Type B pancreatic cell (in vitro differentiated cells): ENCODE measurements around the gene TEX19. TPM values are rescaled to one million over a fixed set of nuclear protein-coding genes. Genes with fewer than 3 reads are reported as not detected.

Source experiments
- DNase-seq: peaks from one replicate; pipeline ENCODE4 v3.0.0; 2021; ENCODE audit warnings: mixed read lengths; ENCODE audit not compliant: unreplicated experiment; ENCODE audit errors: extremely low spot score
- H3K27ac Mint-ChIP-seq: 2 replicates; pipeline ENCODE4 v1.8.0; 2021; ENCODE audit warnings: mild to moderate bottlenecking, mixed read lengths
- H3K27me3 Mint-ChIP-seq: 2 replicates; pipeline ENCODE4 v1.8.0; 2021; ENCODE audit warnings: mixed read lengths
- H3K36me3 Mint-ChIP-seq: 2 replicates; pipeline ENCODE4 v1.8.0; 2021; ENCODE audit warnings: mixed read lengths
- H3K4me1 Mint-ChIP-seq: one replicate; pipeline ENCODE4 v1.8.0; 2021; ENCODE audit warnings: mixed read lengths; ENCODE audit not compliant: unreplicated experiment
- H3K4me3 Mint-ChIP-seq: 2 replicates; pipeline ENCODE4 v1.8.0; 2021; ENCODE audit warnings: mild to moderate bottlenecking, mixed read lengths
- H3K9me3 Mint-ChIP-seq: 2 replicates; pipeline ENCODE4 v1.8.0; 2021; ENCODE audit warnings: mixed read lengths
- CTCF ChIP-seq: fragments of 200-600 bp; sonication (generic); conservative IDR thresholded peaks from 2 replicates; pipeline ENCODE4 v1.5.0; 2021; ENCODE audit warnings: antibody characterized with exemption, mild to moderate bottlenecking
- total RNA-seq: library from RNA; stranded (reverse); gene quantifications from 2 replicates; pipeline ENCODE4 v1.2.1, GENCODE V29; 2021; ENCODE audit warnings: low replicate concordance

The TEX19 gene
- total RNA-seq, 1 donor from 2014 or later: 0.14 TPM

DNA sequence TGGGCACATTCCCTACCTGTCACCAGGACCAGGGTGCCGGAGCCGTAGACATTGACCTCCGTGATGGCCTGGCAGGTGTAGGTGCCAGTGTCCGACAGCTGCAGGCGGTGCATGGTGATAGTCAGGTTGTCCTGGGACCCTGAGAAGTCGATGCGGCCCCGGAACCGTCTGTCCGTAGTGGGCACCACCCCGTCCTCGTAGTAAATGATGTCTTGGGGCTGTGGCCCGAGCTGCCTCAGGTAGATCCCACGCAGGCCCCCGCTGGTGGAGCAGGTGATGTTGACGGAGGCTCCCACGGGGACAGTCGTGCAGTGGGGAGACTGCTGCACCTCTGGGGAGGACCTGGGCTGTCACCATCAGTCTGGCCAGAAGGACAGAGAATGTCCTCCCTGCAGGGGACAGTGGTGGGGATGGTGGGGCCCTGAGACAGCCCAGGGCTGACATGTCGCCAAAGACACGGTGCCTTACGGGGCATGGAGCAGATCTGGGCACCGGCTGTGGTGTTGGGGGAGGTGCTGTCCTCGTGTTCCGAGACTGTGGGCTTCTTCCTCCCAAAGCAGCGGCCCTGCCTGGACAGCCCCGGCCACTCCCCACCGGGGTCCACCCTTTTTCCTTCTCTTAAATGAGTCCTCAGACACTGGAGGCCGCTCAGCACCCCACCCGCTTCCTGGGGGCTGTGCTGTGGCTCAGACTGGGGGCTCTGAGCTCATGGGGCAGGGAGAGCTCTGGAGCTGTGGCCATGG lies 42.2 kb upstream of the TEX19 start:
- no peaks in the 10 kb centered on the region for H3K9me3 Mint-ChIP-seq
- H3K4me3 Mint-ChIP-seq: no peak overlapping the region
- no peaks in the 10 kb centered on the region for H3K36me3 Mint-ChIP-seq
- H3K27ac Mint-ChIP-seq: no peak overlapping the region
- peaks cover 6% of the 10 kb centered on the region for H3K4me1 Mint-ChIP-seq
- TF ChIP-seq CTCF: no peak
- no peak for DNase-seq
- H3K27me3 Mint-ChIP-seq: peaks cover 3% of the 10 kb centered on the region

DNA sequence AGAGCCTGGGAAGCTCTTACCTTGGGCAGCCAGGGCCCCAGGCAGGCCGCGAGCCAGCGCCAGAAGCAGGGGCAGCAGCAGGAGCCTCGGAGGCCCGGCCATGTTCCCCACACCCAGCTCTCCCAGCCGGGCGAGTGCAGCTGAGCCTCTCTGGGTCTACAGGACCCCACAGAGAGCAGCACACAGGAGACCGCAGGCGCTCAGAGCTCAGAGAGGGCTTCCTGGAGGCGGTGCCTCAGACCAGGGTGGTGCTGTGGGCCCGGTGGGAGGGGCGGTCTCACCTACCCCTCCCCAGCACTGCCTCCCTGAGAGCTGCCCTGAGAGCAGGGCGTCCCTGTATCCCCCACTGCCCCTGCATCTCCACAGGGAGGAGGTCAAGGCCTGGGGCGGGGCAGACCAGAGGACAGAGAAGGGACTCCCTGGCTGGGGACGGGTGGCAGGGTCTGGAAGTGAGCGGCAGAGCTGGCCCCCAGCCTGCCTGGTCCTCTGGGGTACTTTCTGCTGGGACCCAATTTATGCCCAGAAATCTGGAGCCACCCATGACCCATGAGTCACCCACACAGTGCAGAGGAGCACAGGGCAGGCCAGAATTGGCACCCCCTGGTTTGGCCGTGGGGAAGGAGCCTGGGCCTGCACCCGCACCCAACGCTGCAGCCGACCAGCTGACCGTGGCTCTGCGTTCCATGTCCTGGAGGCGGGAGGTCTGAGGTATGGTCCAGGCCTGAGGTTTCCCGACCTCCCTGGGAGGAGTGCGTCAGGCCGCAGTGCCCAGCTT lies 41.5 kb upstream of the TEX19 start, which contains the start of gene CD7:
Gene CD7 (minus strand): TSS at position 215 of the 775 bp plus-strand sequence. CDS start 113 bp downstream, at position 102.
- Mint-ChIP-seq H3K36me3 (no peaks in the 10 kb centered on the region), H3K4me1 (peaks cover 6% of the 10 kb centered on the region), H3K27ac (no peak within 1 kb of the TSS), H3K4me3 (no peak within 1 kb of the TSS), H3K9me3 (no peaks in the 10 kb centered on the region), H3K27me3 (peaks cover 3% of the 10 kb centered on the region)
- DNase-seq: no peak
- no peak for TF ChIP-seq CTCF

DNA sequence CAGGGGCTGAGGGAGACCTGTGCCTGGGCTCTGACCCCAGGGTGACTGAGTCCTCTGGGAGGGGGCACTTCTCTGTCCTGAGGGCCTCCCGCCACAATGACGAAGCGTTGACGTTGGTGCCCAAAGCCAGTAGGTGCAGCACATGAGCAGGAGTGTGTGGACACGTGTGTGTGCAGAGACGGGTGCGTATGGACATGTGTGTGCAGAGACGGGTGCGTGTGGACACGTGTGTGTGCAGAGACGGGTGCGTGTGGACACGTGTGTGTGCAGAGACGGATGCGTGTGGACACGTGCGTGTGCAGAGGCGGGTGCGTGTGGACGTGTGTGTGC lies 40.9 kb upstream of the TEX19 start:
- TF ChIP-seq CTCF: no peak
- Mint-ChIP-seq H3K36me3 (no peaks in the 10 kb centered on the region), H3K4me3 (no peak overlapping the region), H3K27ac (no peak overlapping the region), H3K9me3 (no peaks in the 10 kb centered on the region), H3K4me1 (peaks cover 6% of the 10 kb centered on the region), H3K27me3 (peaks cover 3% of the 10 kb centered on the region)
- DNase-seq: no peak

GRCh38 chr17:82318772-82319606 lies 40.1 kb upstream of the TEX19 start:
- no peaks in the 10 kb centered on the region for H3K36me3 Mint-ChIP-seq
- no peak overlapping the region for H3K4me3 Mint-ChIP-seq
- no peak overlapping the region for H3K27ac Mint-ChIP-seq
- H3K4me1 Mint-ChIP-seq: peaks cover 6% of the 10 kb centered on the region
- DNase-seq: no peak
- H3K27me3 Mint-ChIP-seq: peaks cover 3% of the 10 kb centered on the region
- H3K9me3 Mint-ChIP-seq: no peaks in the 10 kb centered on the region
- no peak for TF ChIP-seq CTCF

GRCh38 chr17:82319619-82320062 lies 39.4 kb upstream of the TEX19 start:
- DNase-seq: no peak
- Mint-ChIP-seq H3K4me3 (no peak overlapping the region), H3K27me3 (peaks cover 3% of the 10 kb centered on the region), H3K36me3 (no peaks in the 10 kb centered on the region), H3K9me3 (no peaks in the 10 kb centered on the region), H3K27ac (no peak overlapping the region), H3K4me1 (peaks cover 6% of the 10 kb centered on the region)
- TF ChIP-seq CTCF: no peak
